SH-SY5Y (cell line): ENCODE measurements around the gene STK40.

Source experiments
- GATA2 ChIP-seq: IDR thresholded peaks from 2 replicates; pipeline ENCODE4 v1.6.1; 2011; ENCODE audit warnings: mild to moderate bottlenecking, low read depth, low read length
- GATA3 ChIP-seq: IDR thresholded peaks from 2 replicates; pipeline ENCODE4 v1.6.1; 2011; ENCODE audit warnings: low read depth, mild to moderate bottlenecking, low read length, moderate library complexity

DNA sequence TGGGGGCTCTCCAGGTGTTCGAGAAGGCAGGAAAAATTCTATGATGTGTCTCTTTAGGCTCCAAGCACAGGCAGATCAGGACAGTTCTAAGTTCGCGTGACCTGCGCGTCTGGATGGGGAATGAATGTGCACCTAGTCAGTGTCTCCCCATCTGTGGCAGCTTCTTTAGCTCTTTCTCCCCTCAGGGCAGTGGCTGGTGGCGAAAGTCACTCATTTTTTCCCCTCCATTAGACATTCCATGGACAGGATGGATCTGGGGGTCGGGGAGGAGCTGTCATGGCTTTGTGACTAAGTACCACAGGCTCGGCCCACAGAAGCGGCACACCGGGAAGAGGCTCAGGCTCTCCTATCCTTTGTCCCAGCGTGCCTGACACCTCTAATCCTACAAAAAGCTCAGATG lies 31.2 kb downstream of the STK40 start:
- TF ChIP-seq GATA3 = no peak
- no peak for TF ChIP-seq GATA2
